ENCODE results near the gene ARID3C. TPM values are rescaled to one million over a fixed set of nuclear protein-coding genes. Genes with fewer than 3 reads are reported as not detected.
A peak's percentile ranks its signal among the peaks of the same experiment; 100 is the strongest.

The ARID3C gene
- total and polyA plus RNA-seq, 4 experiments from 2014 or later, result not detected

GRCh38 chr9:34578241-34579103 lies 50.4 kb downstream of the ARID3C start:
- peak overlapping the region in 5 of 8 donors; percentile 40 to 52 (median 44) for H3K4me3 Mint-ChIP-seq
- ChIA-PET CTCF (ENCODE audit: partially characterized antibody) (interaction anchor here (1.3 to 1.8 kb wide), 2 partner anchors 13 to 14 kb away, joined by 3 to 11 read pairs; no protein-coding TSS in a partner anchor), POLR2A (ENCODE audit: partially characterized antibody) (interaction anchor here (1.0 to 1.1 kb wide), 2 partner anchors 14 to 60 kb away, joined by 3 read pairs; no protein-coding TSS in a partner anchor)
- H3K4me1 ChIP-seq (ENCODE audit: insufficient read depth, low read length), result peaks cover 8% of the 10 kb centered on the region
- H3K4me1 Mint-ChIP-seq, result peaks cover 2 to 27% (median 12%) of the 10 kb centered on the region in 4 donors
- no peak overlapping the region for H3K27ac ChIP-seq (ENCODE audit: low read depth, low read length)
- no peaks in the 10 kb centered on the region for H3K36me3 Mint-ChIP-seq
- DNase-seq, result peak in 1 of 5 donors; percentile 10
- H3K27me3 ChIP-seq (ENCODE audit: insufficient read depth, low read length), result peaks cover 20% of the 10 kb centered on the region
- intact Hi-C loops (cut with micrococcal nuclease), result no loop called here
- H3K9me3 ChIP-seq (ENCODE audit: control insufficient read depth in 1 of 2, low read length in 2 of 2), result no peaks in the 10 kb centered on the region
- H3K36me3 ChIP-seq (ENCODE audit: insufficient read depth, low read length), result no peaks in the 10 kb centered on the region
- no peaks in the 10 kb centered on the region for H3K9me3 Mint-ChIP-seq
- no peak overlapping the region for H3K4me3 ChIP-seq (ENCODE audit: low read length in 2 of 2)
- H3K27me3 Mint-ChIP-seq, result peaks cover 45 to 64% of the 10 kb centered on the region in 2 donors
- H3K27ac Mint-ChIP-seq, result no peak overlapping the region

DNA sequence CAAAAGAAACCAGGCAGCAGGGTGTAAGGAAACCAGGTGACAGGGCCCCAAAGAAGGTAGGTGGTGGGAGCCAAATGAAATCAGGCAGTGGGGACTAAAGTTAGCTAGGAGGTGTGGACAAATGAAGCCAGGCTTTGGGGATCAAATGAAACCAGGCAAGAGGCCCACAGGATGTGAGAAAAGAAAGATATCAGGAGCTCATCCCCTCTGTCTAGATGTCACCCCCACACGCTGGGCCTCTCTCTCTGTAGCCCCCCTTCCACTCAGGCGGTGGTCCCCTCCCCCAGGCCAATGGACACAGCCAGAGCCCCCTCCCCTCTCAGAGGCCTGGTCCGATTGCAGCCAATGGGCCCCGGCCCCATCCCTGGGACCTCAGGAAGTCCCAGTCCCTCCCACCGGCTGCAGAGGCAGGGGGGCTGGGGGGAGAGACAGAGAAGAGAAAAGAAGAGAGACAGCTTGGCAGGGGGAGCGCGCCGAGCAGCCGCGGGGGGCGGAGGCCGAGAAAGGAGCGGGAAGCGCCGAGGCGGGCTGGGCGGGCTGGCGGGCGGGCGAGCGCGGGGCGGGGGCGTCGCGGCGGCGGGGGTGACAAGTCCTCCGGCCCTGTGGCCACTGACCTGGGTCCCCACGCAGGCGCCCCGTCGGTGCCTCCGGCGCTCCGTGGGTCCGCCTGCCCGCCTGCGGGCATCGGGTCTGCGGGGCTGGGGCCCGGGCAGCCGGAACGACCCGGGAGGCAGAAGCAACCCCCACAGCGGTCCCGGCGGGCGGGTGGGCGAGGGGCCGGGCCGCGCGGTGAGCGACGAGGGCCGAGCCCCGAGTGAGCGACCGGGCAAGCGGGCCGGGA lies 51.2 kb downstream of the ARID3C start:
- Histone ChIP-seq H3K9me3 (ENCODE audit: control insufficient read depth in 1 of 2, low read length in 2 of 2) (no peaks in the 10 kb centered on the region), H3K4me1 (ENCODE audit: insufficient read depth, low read length) (peaks cover 8% of the 10 kb centered on the region), H3K27me3 (ENCODE audit: insufficient read depth, low read length) (peaks cover 20% of the 10 kb centered on the region), H3K27ac (ENCODE audit: low read depth, low read length) (no peak overlapping the region), H3K4me3 (ENCODE audit: low read length in 2 of 2) (no peak overlapping the region), H3K36me3 (ENCODE audit: insufficient read depth, low read length) (no peaks in the 10 kb centered on the region)
- Mint-ChIP-seq H3K4me1 (peaks cover 2 to 27% (median 12%) of the 10 kb centered on the region in 4 donors), H3K4me3 (peak overlapping the region in 7 of 8 donors; percentile 19 to 79 (median 65)), H3K27ac (no peak overlapping the region), H3K27me3 (peaks cover 45 to 56% of the 10 kb centered on the region in 2 donors), H3K9me3 (no peaks in the 10 kb centered on the region), H3K36me3 (no peaks in the 10 kb centered on the region)
- ChIA-PET CTCF (ENCODE audit: partially characterized antibody) (interaction anchor here (1.3 kb wide), 1 partner anchor 14 kb away, joined by 3 read pairs; no protein-coding TSS in a partner anchor), POLR2A (ENCODE audit: partially characterized antibody) (interaction anchor here (1.1 kb wide), 1 partner anchor 14 kb away, joined by 3 read pairs; no protein-coding TSS in a partner anchor)
- intact Hi-C loops (cut with micrococcal nuclease), result no loop called here
- DNase-seq, result peak in 1 of 5 donors; percentile 6

GRCh38 chr9:34576597-34577399 lies 52.1 kb downstream of the ARID3C start:
- CTCF ChIA-PET (ENCODE audit: partially characterized antibody), result no interaction called here
- Mint-ChIP-seq H3K36me3 (no peaks in the 10 kb centered on the region), H3K4me3 (peak overlapping the region; percentile 17 to 79 (median 64)), H3K9me3 (no peaks in the 10 kb centered on the region), H3K27me3 (peaks cover 42 to 54% of the 10 kb centered on the region in 2 donors), H3K4me1 (peaks cover 2 to 27% (median 12%) of the 10 kb centered on the region in 4 donors), H3K27ac (no peak overlapping the region)
- peaks cover 8% of the 10 kb centered on the region for H3K4me1 ChIP-seq (ENCODE audit: insufficient read depth, low read length)
- H3K27ac ChIP-seq (ENCODE audit: low read depth, low read length), result no peak overlapping the region
- no peak for DNase-seq
- no peaks in the 10 kb centered on the region for H3K36me3 ChIP-seq (ENCODE audit: insufficient read depth, low read length)
- peaks cover 20% of the 10 kb centered on the region for H3K27me3 ChIP-seq (ENCODE audit: insufficient read depth, low read length)
- POLR2A ChIA-PET (ENCODE audit: partially characterized antibody), result no interaction called here
- no peak overlapping the region for H3K4me3 ChIP-seq (ENCODE audit: low read length in 2 of 2)
- intact Hi-C loops (cut with micrococcal nuclease), result no loop called here
- H3K9me3 ChIP-seq (ENCODE audit: control insufficient read depth in 1 of 2, low read length in 2 of 2), result no peaks in the 10 kb centered on the region

DNA sequence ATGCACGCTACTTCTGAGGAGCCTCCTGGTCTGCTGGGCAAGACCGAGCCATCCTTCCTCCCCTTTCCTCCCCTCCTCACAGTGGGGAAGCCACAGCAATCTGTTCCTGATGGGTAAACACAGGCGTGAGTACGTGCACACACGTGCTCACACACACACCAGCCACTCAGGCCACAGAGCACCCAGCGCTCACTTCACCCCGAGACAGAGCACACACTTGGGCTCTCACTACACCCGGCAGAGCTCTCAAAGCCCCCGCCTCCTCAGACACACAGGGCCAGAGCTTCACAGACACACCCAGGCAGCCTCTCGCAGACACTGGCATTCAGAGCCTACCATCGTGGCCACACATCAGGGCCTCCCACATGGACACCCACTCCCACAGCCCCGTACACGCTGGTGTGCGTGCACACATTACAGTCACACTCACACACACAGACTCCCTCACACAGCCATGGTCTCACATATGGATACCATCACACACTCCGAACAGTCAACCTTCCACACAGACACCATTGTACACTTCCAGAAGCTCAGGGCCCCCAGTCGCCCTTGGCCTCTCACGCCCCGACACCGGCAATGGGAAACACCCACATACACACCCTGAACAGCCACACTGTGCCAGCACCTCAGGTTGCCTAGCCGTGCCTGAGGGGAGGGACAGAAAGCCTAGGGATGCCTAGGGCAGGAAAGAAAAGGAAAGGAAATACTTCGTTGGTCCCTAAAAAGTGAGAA lies 52.8 kb downstream of the ARID3C start:
- Histone ChIP-seq H3K4me1 (ENCODE audit: insufficient read depth, low read length) (peaks cover 8% of the 10 kb centered on the region), H3K36me3 (ENCODE audit: insufficient read depth, low read length) (no peaks in the 10 kb centered on the region), H3K27ac (ENCODE audit: low read depth, low read length) (no peak overlapping the region), H3K9me3 (ENCODE audit: control insufficient read depth in 1 of 2, low read length in 2 of 2) (no peaks in the 10 kb centered on the region), H3K27me3 (ENCODE audit: insufficient read depth, low read length) (peaks cover 20% of the 10 kb centered on the region), H3K4me3 (ENCODE audit: low read length in 2 of 2) (no peak overlapping the region)
- intact Hi-C loops (cut with micrococcal nuclease), result no loop called here
- H3K9me3 Mint-ChIP-seq, result no peaks in the 10 kb centered on the region
- DNase-seq, result no peak
- no peak overlapping the region for H3K27ac Mint-ChIP-seq
- peaks cover 40 to 50% of the 10 kb centered on the region in 2 donors for H3K27me3 Mint-ChIP-seq
- no peaks in the 10 kb centered on the region for H3K36me3 Mint-ChIP-seq
- ChIA-PET POLR2A (ENCODE audit: partially characterized antibody) (no interaction called here), CTCF (ENCODE audit: partially characterized antibody) (no interaction called here)
- H3K4me3 Mint-ChIP-seq, result peak overlapping the region in 2 of 8 donors; percentile 17 to 21
- H3K4me1 Mint-ChIP-seq, result peaks cover 2 to 27% (median 12%) of the 10 kb centered on the region in 4 donors

DNA sequence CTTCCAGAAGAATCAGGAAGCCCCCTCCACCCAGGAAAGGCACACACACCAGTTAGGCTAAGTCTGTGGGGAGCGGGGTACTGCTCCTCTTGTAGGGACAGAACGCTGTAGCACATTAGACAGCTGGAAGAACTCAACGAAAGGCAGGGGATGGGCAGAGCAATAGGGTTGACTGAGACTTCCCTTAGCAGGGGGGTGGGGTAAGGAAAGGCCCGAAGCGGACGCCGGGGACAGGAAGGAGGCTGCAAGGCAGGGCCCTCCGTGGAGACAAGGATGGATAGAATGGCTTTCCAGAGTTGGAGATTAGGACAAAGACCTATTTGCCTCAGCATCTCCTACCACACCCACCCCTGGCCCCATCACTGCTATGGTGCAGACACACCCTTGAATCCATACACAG lies 53.6 kb downstream of the ARID3C start:
- no peak overlapping the region for H3K4me3 ChIP-seq (ENCODE audit: low read length in 2 of 2)
- H3K27ac Mint-ChIP-seq, result no peak overlapping the region
- DNase-seq, result no peak
- peaks cover 8% of the 10 kb centered on the region for H3K4me1 ChIP-seq (ENCODE audit: insufficient read depth, low read length)
- H3K36me3 Mint-ChIP-seq, result no peaks in the 10 kb centered on the region
- H3K27me3 Mint-ChIP-seq, result peaks cover 36 to 48% of the 10 kb centered on the region in 2 donors
- H3K27me3 ChIP-seq (ENCODE audit: insufficient read depth, low read length), result peaks cover 20% of the 10 kb centered on the region
- no peak overlapping the region for H3K4me3 Mint-ChIP-seq
- no peaks in the 10 kb centered on the region for H3K9me3 ChIP-seq (ENCODE audit: control insufficient read depth in 1 of 2, low read length in 2 of 2)
- H3K27ac ChIP-seq (ENCODE audit: low read depth, low read length), result no peak overlapping the region
- intact Hi-C loops (cut with micrococcal nuclease), result no loop called here
- ChIA-PET POLR2A (ENCODE audit: partially characterized antibody) (no interaction called here), CTCF (ENCODE audit: partially characterized antibody) (no interaction called here)
- H3K9me3 Mint-ChIP-seq, result no peaks in the 10 kb centered on the region
- H3K4me1 Mint-ChIP-seq, result peaks cover 2 to 27% (median 12%) of the 10 kb centered on the region in 4 donors
- no peaks in the 10 kb centered on the region for H3K36me3 ChIP-seq (ENCODE audit: insufficient read depth, low read length)

DNA sequence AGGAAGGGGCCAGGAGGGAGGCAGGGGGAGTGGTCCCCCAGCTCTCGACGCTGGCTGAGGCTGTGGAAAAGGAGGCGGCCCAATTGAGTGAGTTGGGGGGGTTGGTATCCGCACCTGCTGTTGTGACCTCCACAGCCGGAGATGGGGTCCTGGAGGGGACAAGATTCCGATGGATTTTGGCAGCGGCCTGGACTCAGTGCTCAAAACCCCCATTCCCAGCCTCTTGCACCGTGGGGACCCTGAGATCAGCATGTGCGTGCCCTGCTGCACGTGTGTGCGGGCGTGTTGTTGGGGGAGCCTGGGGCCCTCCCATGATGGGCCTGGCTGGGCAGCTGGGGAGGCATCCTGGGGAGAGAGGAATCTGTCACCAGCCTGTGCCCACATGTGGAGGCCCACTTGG lies 54.3 kb downstream of the ARID3C start:
- no peak overlapping the region for H3K4me3 Mint-ChIP-seq
- intact Hi-C loops (cut with micrococcal nuclease), result no loop called here
- peaks cover 2 to 27% (median 12%) of the 10 kb centered on the region in 4 donors for H3K4me1 Mint-ChIP-seq
- DNase-seq, result no peak
- no peaks in the 10 kb centered on the region for H3K36me3 Mint-ChIP-seq
- H3K27ac Mint-ChIP-seq, result no peak overlapping the region
- H3K9me3 Mint-ChIP-seq, result no peaks in the 10 kb centered on the region
- H3K9me3 ChIP-seq (ENCODE audit: control insufficient read depth in 1 of 2, low read length in 2 of 2), result no peaks in the 10 kb centered on the region
- H3K36me3 ChIP-seq (ENCODE audit: insufficient read depth, low read length), result no peaks in the 10 kb centered on the region
- CTCF ChIA-PET (ENCODE audit: partially characterized antibody), result no interaction called here
- H3K4me3 ChIP-seq (ENCODE audit: low read length in 2 of 2), result no peak overlapping the region
- H3K27ac ChIP-seq (ENCODE audit: low read depth, low read length), result no peak overlapping the region
- POLR2A ChIA-PET (ENCODE audit: partially characterized antibody), result no interaction called here
- peaks cover 30 to 49% of the 10 kb centered on the region in 2 donors for H3K27me3 Mint-ChIP-seq
- H3K4me1 ChIP-seq (ENCODE audit: insufficient read depth, low read length), result peaks cover 8% of the 10 kb centered on the region
- H3K27me3 ChIP-seq (ENCODE audit: insufficient read depth, low read length), result peaks cover 15% of the 10 kb centered on the region

Data from CD4-positive, alpha-beta memory T cell (primary cell).